ENCODE measurements around the gene ZNF548.

- TF ChIP-seq CTCF (IDR thresholded peaks at IDR 0.05) (no peak), POLR2A (IDR thresholded peaks at IDR 0.05) (no peak)
Measured at GRCh38 chr19:57436417-57436816, 46.8 kb downstream of the ZNF548 start.
